Measurements from ENCODE around the gene THAP3. TPM values are rescaled to one million over a fixed set of nuclear protein-coding genes. Genes with fewer than 3 reads are reported as not detected.

Gene THAP3
- total and polyA plus RNA-seq, 2 of the 8 experiments (the other 6 are each of a cell fraction or from before 2014, with no cell fraction given) = 8.2 to 15.3 TPM

GRCh38 chr1:6645018-6645417 is 20.4 kb downstream of the THAP3 start (continued):
- TF ChIP-seq CHD7 (IDR thresholded peaks at IDR 0.05; ENCODE audit: insufficient replicate concordance, low read length) = no peak
- TF ChIP-seq BCL11A (IDR thresholded peaks at IDR 0.05; ENCODE audit: low read depth in 2 of 2, low read length in 2 of 2) = no peak
- no peak for TF ChIP-seq CHD2 (IDR thresholded peaks at IDR 0.05; ENCODE audit: low read length)
- no peak for TF ChIP-seq EGR1 (IDR thresholded peaks at IDR 0.05; ENCODE audit: borderline replicate concordance, low read depth, low read length)
- TF ChIP-seq TCF12 (IDR thresholded peaks at IDR 0.05; ENCODE audit: low read depth, low read length) = no peak
- no peak for TF ChIP-seq SIN3A (conservative IDR thresholded peaks at IDR 0.05 in 1 of 2, IDR thresholded peaks at IDR 0.05 in 1 of 2; ENCODE audit: low read depth in 1 of 2, low read length in 2 of 2)
- TF ChIP-seq TEAD4 (IDR thresholded peaks at IDR 0.05; ENCODE audit: low read depth, low read length) = no peak
- TF ChIP-seq SP2 (IDR thresholded peaks at IDR 0.05; ENCODE audit: low read length) = no peak
- no peak for TF ChIP-seq USF2 (IDR thresholded peaks at IDR 0.05; ENCODE audit: low read length)
- no peak for TF ChIP-seq RAD21 (IDR thresholded peaks at IDR 0.05 in 1 of 2, conservative IDR thresholded peaks at IDR 0.05 in 1 of 2; ENCODE audit: low read depth in 2 of 2, low read length in 2 of 2)
- TF ChIP-seq KDM1A (IDR thresholded peaks at IDR 0.05; ENCODE audit: borderline replicate concordance, low read length) = no peak

Measured in H1 (cell line).